Mesenchymal stem cell (in vitro differentiated cells and primary cell): ENCODE measurements around the gene CSRNP3.
A peak's percentile ranks its signal among the peaks of the same experiment; 100 is the strongest.

Source experiments
- DNase-seq: peaks from one replicate; pipeline ENCODE4 v3.0.0-alpha.2; 2013
- H2AFZ ChIP-seq: one replicate; pipeline ENCODE4 v1.6.1; 2013; ENCODE audit warnings: low read depth, mild to moderate bottlenecking, control low read depth, inconsistent platforms, low read length, moderate library complexity
- H2AK5ac ChIP-seq: 2 replicates; pipeline ENCODE4 v1.6.1; 2013; ENCODE audit warnings: low read length, moderate library complexity, mild to moderate bottlenecking, inconsistent platforms; ENCODE audit not compliant: severe bottlenecking
- H2BK120ac ChIP-seq: one replicate; pipeline ENCODE4 v1.6.1; 2013; ENCODE audit warnings: low read depth, mild to moderate bottlenecking, inconsistent platforms, low read length, moderate library complexity
- H2BK12ac ChIP-seq, 2 experiments: one replicate each; pipeline ENCODE4 v1.6.1; 2013; ENCODE audit warnings: inconsistent platforms in 2 of 2, low read length in 2 of 2, mild to moderate bottlenecking in 2 of 2, moderate library complexity in 2 of 2, control low read depth in 1 of 2
- H2BK15ac ChIP-seq: one replicate; pipeline ENCODE4 v1.6.1; 2013; ENCODE audit warnings: mild to moderate bottlenecking, low read depth, inconsistent platforms; ENCODE audit not compliant: poor library complexity, severe bottlenecking
- H2BK5ac ChIP-seq: 2 replicates; pipeline ENCODE4 v1.6.1; 2013; ENCODE audit warnings: low read depth, mild to moderate bottlenecking, low read length, control low read depth, inconsistent platforms; ENCODE audit not compliant: poor library complexity, severe bottlenecking
- H3K14ac ChIP-seq, 2 experiments: one replicate each; pipeline ENCODE4 v1.6.1; 2013; ENCODE audit warnings: inconsistent platforms in 2 of 2, low read length in 2 of 2, control low read depth in 1 of 2, mild to moderate bottlenecking in 1 of 2, moderate library complexity in 1 of 2
- H3K18ac ChIP-seq, 2 experiments: one replicate each; pipeline ENCODE4 v1.6.1; 2013; ENCODE audit warnings: inconsistent platforms in 2 of 2, low read length in 2 of 2, control low read depth in 1 of 2, low read depth in 1 of 2, mild to moderate bottlenecking in 1 of 2
- H3K23ac ChIP-seq, 2 experiments: one replicate each; pipeline ENCODE4 v1.6.1; 2013; ENCODE audit warnings: inconsistent platforms in 2 of 2, low read length in 2 of 2, mild to moderate bottlenecking in 2 of 2, moderate library complexity in 2 of 2, control low read depth in 1 of 2
- H3K27ac ChIP-seq: 2 replicates; pipeline ENCODE4 v1.5.1; 2013; ENCODE audit warnings: mild to moderate bottlenecking, moderate library complexity, low read length, control low read depth, inconsistent platforms; ENCODE audit not compliant: poor library complexity, severe bottlenecking
- H3K27me3 ChIP-seq, 2 experiments: 2 replicates each; pipeline versions ENCODE4 v1.6.1 to v1.7.0; 2013; ENCODE audit warnings: low read length in 2 of 2, mild to moderate bottlenecking in 2 of 2, moderate library complexity in 2 of 2, control low read depth in 1 of 2, inconsistent platforms in 1 of 2; ENCODE audit not compliant: control insufficient read depth in 1 of 2, insufficient read depth in 1 of 2
- H3K36me3 ChIP-seq, 2 experiments: 2 replicates each; pipeline versions ENCODE4 v1.6.1 to v1.7.0; 2013; ENCODE audit warnings: low read length in 2 of 2, control low read depth in 1 of 2, inconsistent platforms in 1 of 2, low read depth in 1 of 2, mild to moderate bottlenecking in 1 of 2; ENCODE audit not compliant: insufficient read depth in 2 of 2, control insufficient read depth in 1 of 2
- H3K4ac ChIP-seq, 2 experiments: one replicate each; pipeline ENCODE4 v1.6.1; 2013; ENCODE audit warnings: inconsistent platforms in 2 of 2, low read length in 2 of 2, mild to moderate bottlenecking in 2 of 2, moderate library complexity in 2 of 2, control low read depth in 1 of 2, low read depth in 1 of 2
- H3K4me1 ChIP-seq: 2 replicates; pipeline ENCODE4 v1.6.1; 2013; ENCODE audit warnings: low read depth, low read length, control low read depth; ENCODE audit not compliant: control insufficient read depth, insufficient read depth
- H3K4me2 ChIP-seq: 2 replicates; pipeline ENCODE4 v1.6.1; 2013; ENCODE audit warnings: low read length, mild to moderate bottlenecking, inconsistent platforms; ENCODE audit not compliant: poor library complexity, severe bottlenecking
- H3K4me3 ChIP-seq, 2 experiments: 2 replicates each; pipeline versions ENCODE4 v1.5.1 to v1.7.0; 2013; ENCODE audit warnings: low read length in 2 of 2, mild to moderate bottlenecking in 2 of 2, control low read depth in 1 of 2, low read depth in 1 of 2; ENCODE audit not compliant: insufficient read depth in 1 of 2
- H3K79me1 ChIP-seq: replicated peaks from 2 replicates; pipeline ENCODE4 v1.6.1; 2013; ENCODE audit warnings: mild to moderate bottlenecking, control low read depth, low read length, inconsistent platforms; ENCODE audit not compliant: poor library complexity, severe bottlenecking
- H3K9ac ChIP-seq: 2 replicates; pipeline ENCODE4 v1.7.0; 2013; ENCODE audit warnings: mild to moderate bottlenecking, low read length, moderate library complexity
- H3K9me3 ChIP-seq: 2 replicates; pipeline ENCODE4 v1.7.0; 2013; ENCODE audit warnings: mild to moderate bottlenecking, low read length; ENCODE audit not compliant: control insufficient read depth
- H4K8ac ChIP-seq: one replicate; pipeline ENCODE4 v1.6.1; 2013; ENCODE audit warnings: inconsistent platforms, mild to moderate bottlenecking, low read length, moderate library complexity
- H4K91ac ChIP-seq: one replicate; pipeline ENCODE4 v1.6.1; 2013; ENCODE audit warnings: mild to moderate bottlenecking, low read length, inconsistent platforms
- WGBS: methylation state at CpG from one replicate; pipeline ENCODE4 v1.1.7; 2013; ENCODE audit warnings: mixed read lengths; 5-methylcytosine and 5-hydroxymethylcytosine counted together

CSRNP3 gene

GRCh38 chr2:165594231-165594934 is 124.9 kb downstream of the CSRNP3 start:
- Histone ChIP-seq H3K9me3 (no peaks in the 10 kb centered on the region), H3K14ac (no peak overlapping the region)
- DNase-seq, result no peak

GRCh38 chr2:165594935-165595255 is 125.4 kb downstream of the CSRNP3 start:
- Histone ChIP-seq H3K14ac (no peak overlapping the region), H3K36me3 (peaks cover 0 to 2% of the 10 kb centered on the region in 2 experiments), H2BK120ac (no peak overlapping the region), H3K9me3 (no peaks in the 10 kb centered on the region), H4K8ac (no peak overlapping the region), H4K91ac (no peak overlapping the region), H2AFZ (no peak overlapping the region), H3K79me1 (peaks cover 1% of the 10 kb centered on the region), H3K27ac (no peak overlapping the region), H3K18ac (no peak overlapping the region), H3K4me2 (no peak overlapping the region), H2BK5ac (no peak overlapping the region), H3K9ac (no peak overlapping the region), H2BK15ac (no peak overlapping the region), H2AK5ac (no peak overlapping the region), H3K23ac (no peak overlapping the region), H3K4me1 (no peaks in the 10 kb centered on the region), H2BK12ac (no peak overlapping the region), H3K4me3 (no peak overlapping the region), H3K27me3 (no peaks in the 10 kb centered on the region), H3K4ac (no peak overlapping the region)
- DNase-seq, result no peak
- WGBS, result 84% methylated on average over 6 of the region's 6 CpGs

More at GRCh38 chr2:165594231-165594934, 124.9 kb downstream of the CSRNP3 start:
- Histone ChIP-seq H3K4ac (no peak overlapping the region), H3K79me1 (peaks cover 1% of the 10 kb centered on the region), H3K18ac (no peak overlapping the region), H3K27me3 (no peaks in the 10 kb centered on the region), H4K91ac (no peak overlapping the region), H3K23ac (no peak overlapping the region), H2AK5ac (no peak overlapping the region), H2BK15ac (no peak overlapping the region), H3K4me3 (no peak overlapping the region), H2BK12ac (no peak overlapping the region), H3K9ac (no peak overlapping the region), H3K27ac (no peak overlapping the region), H4K8ac (no peak overlapping the region), H3K4me1 (no peaks in the 10 kb centered on the region), H3K4me2 (no peak overlapping the region), H3K36me3 (peaks cover 0 to 2% of the 10 kb centered on the region in 2 experiments), H2AFZ (no peak overlapping the region), H2BK120ac (no peak overlapping the region), H2BK5ac (no peak overlapping the region)
- WGBS, result 100% methylated on average over 1 of the region's 1 CpG

GRCh38 chr2:165596788-165597187 is 127.3 kb downstream of the CSRNP3 start:
- Histone ChIP-seq H3K36me3 (no peaks in the 10 kb centered on the region), H3K9ac (no peak overlapping the region), H4K91ac (no peak overlapping the region), H3K9me3 (no peaks in the 10 kb centered on the region), H3K4me3 (no peak overlapping the region), H3K4me2 (no peak overlapping the region), H3K27ac (no peak overlapping the region), H3K79me1 (no peaks in the 10 kb centered on the region), H3K23ac (no peak overlapping the region), H3K27me3 (no peaks in the 10 kb centered on the region), H3K14ac (no peak overlapping the region), H2BK5ac (no peak overlapping the region), H3K18ac (no peak overlapping the region), H3K4me1 (no peaks in the 10 kb centered on the region), H3K4ac (no peak overlapping the region), H4K8ac (no peak overlapping the region), H2BK120ac (no peak overlapping the region), H2AK5ac (no peak overlapping the region), H2AFZ (no peak overlapping the region), H2BK15ac (no peak overlapping the region), H2BK12ac (no peak overlapping the region)
- 100% methylated on average over 1 of the region's 3 CpGs for WGBS
- DNase-seq, result no peak

- DNase-seq, result peak; percentile 47
- H2BK12ac ChIP-seq, result no peak overlapping the region
- H3K14ac ChIP-seq, result no peak overlapping the region
- no peaks in the 10 kb centered on the region for H3K4me1 ChIP-seq
- H3K79me1 ChIP-seq, result no peaks in the 10 kb centered on the region
- H3K18ac ChIP-seq, result peak overlapping the region in 1 of 2 experiments; percentile 91
- no peaks in the 10 kb centered on the region for H3K27me3 ChIP-seq
- peak overlapping the region; percentile 34 for H2BK120ac ChIP-seq
- no peak overlapping the region for H3K4me3 ChIP-seq
- no peak overlapping the region for H2BK5ac ChIP-seq
- H4K91ac ChIP-seq, result no peak overlapping the region
- no peaks in the 10 kb centered on the region for H3K36me3 ChIP-seq
- H3K4ac ChIP-seq, result no peak overlapping the region
- no peak overlapping the region for H3K9ac ChIP-seq
- WGBS, result 33% methylated on average over 1 of the region's 1 CpG
- no peak overlapping the region for H3K23ac ChIP-seq
- no peak overlapping the region for H3K27ac ChIP-seq
- no peak overlapping the region for H2AFZ ChIP-seq
- no peak overlapping the region for H2AK5ac ChIP-seq
- no peak overlapping the region for H2BK15ac ChIP-seq
- no peaks in the 10 kb centered on the region for H3K9me3 ChIP-seq
- no peak overlapping the region for H3K4me2 ChIP-seq
- H4K8ac ChIP-seq, result no peak overlapping the region
Observed at GRCh38 chr2:165601065-165601830, 131.8 kb downstream of the CSRNP3 start.
